PC-3 (cell line): ENCODE measurements around the gene UBE2Q1. TPM values are rescaled to one million over a fixed set of nuclear protein-coding genes. Genes with fewer than 3 reads are reported as not detected.

Experiments
- ATAC-seq: fragments of 200-7000 bp; cut with Tn5 transposase; 2 replicates; pipeline ENCODE4 v1.9.1; 2020; ENCODE audit warnings: mild to moderate bottlenecking, moderate library complexity
- BruUV-seq: library from RNA; stranded (reverse); fragments of 400-500 nt; replicated peaks from 2 replicates; lab custom pipeline; 2021; lab: Mats Ljungman, UMichigan
- CTCF ChIA-PET: fragments of 300-600 bp; sonication (Branson Sonifier 250); formaldehyde crosslinking; loops from one replicate; lab custom pipeline; 2022; ENCODE audit warnings: antibody characterized with exemption; lab: Charles Lee
- POLR2A ChIA-PET: fragments of 300-600 bp; sonication (Branson Sonifier 250); formaldehyde crosslinking; loops from one replicate; lab custom pipeline; 2022; ENCODE audit warnings: antibody characterized with exemption; ENCODE audit not compliant: unreplicated experiment; lab: Charles Lee
- DNase-seq: peaks from one replicate; pipeline ENCODE4 v3.0.0-alpha.2; 2015
- H2AFZ ChIP-seq: fragments of 300-600 bp; sonication (generic); 2 replicates; pipeline ENCODE4 v1.6.0; 2016; ENCODE audit warnings: antibody characterized with exemption, low read length
- H3F3A ChIP-seq: fragments of 300-600 bp; sonication (generic); one replicate; pipeline ENCODE4 v1.6.0; 2017; ENCODE audit warnings: antibody characterized with exemption, low read length, control low read depth, mild to moderate bottlenecking; ENCODE audit not compliant: unreplicated experiment
- H3K27ac ChIP-seq: fragments of 300-600 bp; sonication (generic); 2 replicates; pipeline ENCODE4 v1.5.1; 2016; ENCODE audit warnings: mild to moderate bottlenecking, low read length
- H3K27me3 ChIP-seq: fragments of 300-600 bp; sonication (generic); 2 replicates; pipeline ENCODE4 v1.6.1; 2016; ENCODE audit warnings: low read length, mixed read lengths
- H3K36me3 ChIP-seq: fragments of 300-600 bp; sonication (generic); 2 replicates; pipeline ENCODE4 v1.6.1; 2016; ENCODE audit warnings: low read depth, mixed run types, low read length, mixed read lengths
- H3K4me1 ChIP-seq: fragments of 300-600 bp; sonication (generic); 2 replicates; pipeline ENCODE4 v1.5.1; 2016; ENCODE audit warnings: low read length; ENCODE audit not compliant: insufficient read depth
- H3K4me2 ChIP-seq: fragments of 300-600 bp; sonication (generic); 2 replicates; pipeline ENCODE4 v1.6.0; 2016; ENCODE audit warnings: low read length
- H3K4me3 ChIP-seq: fragments of 300-600 bp; sonication (generic); 2 replicates; pipeline ENCODE4 v1.5.1; 2016; ENCODE audit warnings: mild to moderate bottlenecking, low read length, mixed read lengths
- H3K79me2 ChIP-seq: fragments of 300-600 bp; sonication (generic); 2 replicates; pipeline ENCODE4 v1.6.1; 2017; ENCODE audit warnings: low read length, mixed read lengths
- H3K9ac ChIP-seq: fragments of 300-600 bp; sonication (generic); 2 replicates; pipeline ENCODE4 v1.6.0; 2016; ENCODE audit warnings: mild to moderate bottlenecking, low read length
- H3K9me2 ChIP-seq: fragments of 300-600 bp; sonication (generic); replicated peaks from 2 replicates; pipeline ENCODE4 v1.6.1; 2016; ENCODE audit warnings: mixed run types, low read length, mixed read lengths
- H3K9me3 ChIP-seq: fragments of 300-600 bp; sonication (generic); 2 replicates; pipeline ENCODE4 v1.6.1; 2016; ENCODE audit warnings: low read length, mixed read lengths
- H4K20me1 ChIP-seq: fragments of 300-600 bp; sonication (generic); 2 replicates; pipeline ENCODE4 v1.6.1; 2016; ENCODE audit warnings: low read length, mixed read lengths
- CTCF ChIP-seq: fragments of 300-600 bp; sonication (generic); conservative IDR thresholded peaks from 2 replicates; pipeline ENCODE4 v1.5.1; 2017; ENCODE audit warnings: antibody characterized with exemption, low read depth, mild to moderate bottlenecking, low read length
- EZH2 ChIP-seq: fragments of 300-600 bp; sonication (generic); IDR thresholded peaks from one replicate; pipeline ENCODE4 v1.6.1; 2017; ENCODE audit warnings: antibody characterized with exemption, mild to moderate bottlenecking, low read length; ENCODE audit not compliant: unreplicated experiment
- EZH2phosphoT487 ChIP-seq: fragments of 300-600 bp; sonication (generic); IDR thresholded peaks from 2 replicates; pipeline ENCODE4 v1.6.1; 2018; ENCODE audit warnings: mild to moderate bottlenecking, antibody characterized with exemption, low read length, borderline replicate concordance
- intact Hi-C: fragments of 100-400 bp; cut with micrococcal nuclease; formaldehyde crosslinking; loops from 2 replicates; pipeline ENCODE4 v1.9.0; 2023
- total RNA-seq: library from RNA; depleted of rRNA; stranded (reverse); fragments of >200 nt; gene quantifications from 2 replicates; pipeline ENCODE4 v1.2.3, GENCODE V29; 2014; rRNA removed

Gene UBE2Q1
- total RNA-seq, 1 experiment from 2014 or later, result 40.0 TPM

- no peaks in the 10 kb centered on the region for H3K9me3 ChIP-seq
- ChIA-PET POLR2A (interaction anchor here (0.7 kb wide), 1 partner anchor 8 kb away, joined by 3 read pairs; no protein-coding TSS in a partner anchor), CTCF (no interaction called here)
- no peaks in the 10 kb centered on the region for H3F3A ChIP-seq
- H3K4me1 ChIP-seq, result no peaks in the 10 kb centered on the region
- ATAC-seq (no peak), DNase-seq (no peak)
- no peak overlapping the region for H2AFZ ChIP-seq
- no TSS peak for BruUV-seq
- no peaks in the 10 kb centered on the region for H3K79me2 ChIP-seq
- H3K27me3 ChIP-seq, result peaks cover 67% of the 10 kb centered on the region
- no peak overlapping the region for H3K4me2 ChIP-seq
- TF ChIP-seq EZH2 (no peak), CTCF (no peak), EZH2phosphoT487 (no peak)
- no peaks in the 10 kb centered on the region for H4K20me1 ChIP-seq
- intact Hi-C loops, result no loop called here
- H3K4me3 ChIP-seq, result no peak overlapping the region
- no peaks in the 10 kb centered on the region for H3K36me3 ChIP-seq
- no peaks in the 10 kb centered on the region for H3K9me2 ChIP-seq
- H3K27ac ChIP-seq, result no peak overlapping the region
- H3K9ac ChIP-seq, result no peak overlapping the region
Measured at GRCh38 chr1:154500533-154500932, 57.9 kb downstream of the UBE2Q1 start.

- peaks cover 66% of the 10 kb centered on the region for H3K27me3 ChIP-seq
- no peaks in the 10 kb centered on the region for H3K9me2 ChIP-seq
- H3K4me3 ChIP-seq, result no peak overlapping the region
- no peak overlapping the region for H3K27ac ChIP-seq
- ChIA-PET POLR2A (no interaction called here), CTCF (no interaction called here)
- intact Hi-C loops, result no loop called here
- no peak overlapping the region for H3K9ac ChIP-seq
- DNase-seq (no peak), ATAC-seq (no peak)
- TF ChIP-seq EZH2phosphoT487 (no peak), EZH2 (no peak), CTCF (no peak)
- no peaks in the 10 kb centered on the region for H3K79me2 ChIP-seq
- no TSS peak for BruUV-seq
- no peaks in the 10 kb centered on the region for H4K20me1 ChIP-seq
- H3K4me1 ChIP-seq, result no peaks in the 10 kb centered on the region
- no peak overlapping the region for H2AFZ ChIP-seq
- H3K9me3 ChIP-seq, result no peaks in the 10 kb centered on the region
- H3K4me2 ChIP-seq, result no peak overlapping the region
- no peaks in the 10 kb centered on the region for H3K36me3 ChIP-seq
- H3F3A ChIP-seq, result no peaks in the 10 kb centered on the region
Measured at GRCh38 chr1:154499446-154499845, 59.0 kb downstream of the UBE2Q1 start.

Other genes starting within 250 kb of the UBE2Q1 start
- not detected in 2 replicates for gene AQP10, start 237.6 kb downstream of the UBE2Q1 start, total RNA-seq
- gene ATP8B2, start 233.1 kb downstream of the UBE2Q1 start, total RNA-seq, result 25.7 and 36.3 TPM in 2 replicates
- 16.1 and 43.3 TPM in 2 replicates for gene IL6R, start 153.3 kb downstream of the UBE2Q1 start, total RNA-seq
- not detected in 2 replicates for gene TDRD10, start 56.4 kb downstream of the UBE2Q1 start, total RNA-seq
- gene SHE, start 56.2 kb downstream of the UBE2Q1 start, total RNA-seq, result not detected in 2 replicates
- not detected in 2 replicates for gene CHRNB2, start 9.1 kb upstream of the UBE2Q1 start, total RNA-seq
- gene ADAR, start 49.5 kb upstream of the UBE2Q1 start, total RNA-seq, result 129 and 136 TPM in 2 replicates